ENCODE results near the gene SMAP1.

- TF ChIP-seq, protein P1, sequence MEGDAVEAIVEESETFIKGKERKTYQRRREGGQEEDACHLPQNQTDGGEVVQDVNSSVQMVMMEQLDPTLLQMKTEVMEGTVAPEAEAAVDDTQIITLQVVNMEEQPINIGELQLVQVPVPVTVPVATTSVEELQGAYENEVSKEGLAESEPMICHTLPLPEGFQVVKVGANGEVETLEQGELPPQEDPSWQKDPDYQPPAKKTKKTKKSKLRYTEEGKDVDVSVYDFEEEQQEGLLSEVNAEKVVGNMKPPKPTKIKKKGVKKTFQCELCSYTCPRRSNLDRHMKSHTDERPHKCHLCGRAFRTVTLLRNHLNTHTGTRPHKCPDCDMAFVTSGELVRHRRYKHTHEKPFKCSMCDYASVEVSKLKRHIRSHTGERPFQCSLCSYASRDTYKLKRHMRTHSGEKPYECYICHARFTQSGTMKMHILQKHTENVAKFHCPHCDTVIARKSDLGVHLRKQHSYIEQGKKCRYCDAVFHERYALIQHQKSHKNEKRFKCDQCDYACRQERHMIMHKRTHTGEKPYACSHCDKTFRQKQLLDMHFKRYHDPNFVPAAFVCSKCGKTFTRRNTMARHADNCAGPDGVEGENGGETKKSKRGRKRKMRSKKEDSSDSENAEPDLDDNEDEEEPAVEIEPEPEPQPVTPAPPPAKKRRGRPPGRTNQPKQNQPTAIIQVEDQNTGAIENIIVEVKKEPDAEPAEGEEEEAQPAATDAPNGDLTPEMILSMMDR (IDR thresholded peaks at IDR 0.05; ENCODE audit: low read depth, low read length) = no peak
- no peak for TF ChIP-seq EZH2phosphoT487 (IDR thresholded peaks at IDR 0.05; ENCODE audit: low read depth)
Observed at GRCh38 chr6:70705772-70706171, 38.1 kb downstream of the SMAP1 start.

All from OCI-LY3 (cell line).